ENCODE measurements around the gene THBD. TPM values are rescaled to one million over a fixed set of nuclear protein-coding genes. Genes with fewer than 3 reads are reported as not detected.

THBD gene
- total RNA-seq, 1 experiment from 2014 or later, result not detected

- H3K9me3 Mint-ChIP-seq (ENCODE audit: low read depth, unreplicated experiment), result no peaks in the 10 kb centered on the region
- H3K4me3 Mint-ChIP-seq (ENCODE audit: low read depth, unreplicated experiment), result no peak overlapping the region
- TF ChIP-seq CTCF (IDR thresholded peaks at IDR 0.05; ENCODE audit: unreplicated experiment), result no peak
- H3K4me1 Mint-ChIP-seq (ENCODE audit: low read depth, unreplicated experiment), result no peaks in the 10 kb centered on the region
- H3K27ac Mint-ChIP-seq (ENCODE audit: unreplicated experiment), result no peak overlapping the region
- no TSS peak for BruUV-seq (replicated peaks)
- peaks cover 21% of the 10 kb centered on the region for H3K27me3 Mint-ChIP-seq (ENCODE audit: unreplicated experiment)
- H3K36me3 Mint-ChIP-seq (ENCODE audit: insufficient read depth, unreplicated experiment), result no peaks in the 10 kb centered on the region
- no peak for DNase-seq
- CTCF ChIA-PET, result no interaction called here
- intact Hi-C loops (cut with micrococcal nuclease; ENCODE audit: unreplicated experiment), result no loop called here
Measured at GRCh38 chr20:23095499-23095898, 46.0 kb upstream of the THBD start.

GRCh38 chr20:23094927-23095326 is 45.5 kb upstream of the THBD start:
- Mint-ChIP-seq H3K27me3 (ENCODE audit: unreplicated experiment) (peaks cover 15% of the 10 kb centered on the region), H3K27ac (ENCODE audit: unreplicated experiment) (no peak overlapping the region), H3K36me3 (ENCODE audit: insufficient read depth, unreplicated experiment) (no peaks in the 10 kb centered on the region), H3K4me1 (ENCODE audit: low read depth, unreplicated experiment) (no peaks in the 10 kb centered on the region), H3K4me3 (ENCODE audit: low read depth, unreplicated experiment) (no peak overlapping the region), H3K9me3 (ENCODE audit: low read depth, unreplicated experiment) (no peaks in the 10 kb centered on the region)
- no peak for TF ChIP-seq CTCF (IDR thresholded peaks at IDR 0.05; ENCODE audit: unreplicated experiment)
- intact Hi-C loops (cut with micrococcal nuclease; ENCODE audit: unreplicated experiment), result no loop called here
- no peak for DNase-seq
- no TSS peak for BruUV-seq (replicated peaks)
- CTCF ChIA-PET, result no interaction called here

- no peaks in the 10 kb centered on the region for H3K4me1 Mint-ChIP-seq (ENCODE audit: low read depth, unreplicated experiment)
- no peaks in the 10 kb centered on the region for H3K9me3 Mint-ChIP-seq (ENCODE audit: low read depth, unreplicated experiment)
- BruUV-seq (replicated peaks), result no TSS peak
- no peak overlapping the region for H3K4me3 Mint-ChIP-seq (ENCODE audit: low read depth, unreplicated experiment)
- H3K36me3 Mint-ChIP-seq (ENCODE audit: insufficient read depth, unreplicated experiment), result no peaks in the 10 kb centered on the region
- peaks cover 15% of the 10 kb centered on the region for H3K27me3 Mint-ChIP-seq (ENCODE audit: unreplicated experiment)
- CTCF ChIA-PET, result no interaction called here
- H3K27ac Mint-ChIP-seq (ENCODE audit: unreplicated experiment), result no peak overlapping the region
- no peak for TF ChIP-seq CTCF (IDR thresholded peaks at IDR 0.05; ENCODE audit: unreplicated experiment)
- intact Hi-C loops (cut with micrococcal nuclease; ENCODE audit: unreplicated experiment), result no loop called here
- no peak for DNase-seq
Measured at GRCh38 chr20:23094213-23094896, 44.9 kb upstream of the THBD start.

GRCh38 chr20:23093613-23094012 is 44.1 kb upstream of the THBD start:
- peaks cover 19% of the 10 kb centered on the region for H3K27me3 Mint-ChIP-seq (ENCODE audit: unreplicated experiment)

More at GRCh38 chr20:23093613-23094012, 44.1 kb upstream of the THBD start:
- DNase-seq, result no peak
- H3K4me1 Mint-ChIP-seq (ENCODE audit: low read depth, unreplicated experiment), result no peaks in the 10 kb centered on the region
- no peak overlapping the region for H3K27ac Mint-ChIP-seq (ENCODE audit: unreplicated experiment)
- CTCF ChIA-PET, result no interaction called here
- intact Hi-C loops (cut with micrococcal nuclease; ENCODE audit: unreplicated experiment), result no loop called here
- H3K36me3 Mint-ChIP-seq (ENCODE audit: insufficient read depth, unreplicated experiment), result no peaks in the 10 kb centered on the region
- H3K4me3 Mint-ChIP-seq (ENCODE audit: low read depth, unreplicated experiment), result no peak overlapping the region
- no TSS peak for BruUV-seq (replicated peaks)
- H3K9me3 Mint-ChIP-seq (ENCODE audit: low read depth, unreplicated experiment), result no peaks in the 10 kb centered on the region
- TF ChIP-seq CTCF (IDR thresholded peaks at IDR 0.05; ENCODE audit: unreplicated experiment), result no peak

Measured in Calu3 (cell line).